ENCODE results near the gene LAMA5.

LAMA5 gene

GRCh38 chr20:62389601-62390087, 22.5 kb upstream of the LAMA5 start:
- TF ChIP-seq REST (IDR thresholded peaks at IDR 0.05; ENCODE audit: low read depth) (peak; percentile 58), USF1 (IDR thresholded peaks at IDR 0.05) (no peak), CEBPB (IDR thresholded peaks at IDR 0.05) (no peak), ZBTB7A (IDR thresholded peaks at IDR 0.05; ENCODE audit: low read depth) (no peak), YY1 (IDR thresholded peaks at IDR 0.05; ENCODE audit: low read depth) (no peak), TAF1 (IDR thresholded peaks at IDR 0.05; ENCODE audit: low read depth) (peak; percentile 24; the same call in 1 of the 2 replicates), TEAD4 (IDR thresholded peaks at IDR 0.05) (no peak), EP300 (IDR thresholded peaks at IDR 0.05; ENCODE audit: borderline replicate concordance) (no peak), EGR1 (IDR thresholded peaks at IDR 0.05) (no peak), RAD21 (IDR thresholded peaks at IDR 0.05; ENCODE audit: low read depth) (no peak), FOXM1 (IDR thresholded peaks at IDR 0.05; ENCODE audit: borderline replicate concordance, low read depth) (no peak), CREB1 (IDR thresholded peaks at IDR 0.05; ENCODE audit: low read depth) (no peak)
- TF ChIP-seq, protein P1, sequence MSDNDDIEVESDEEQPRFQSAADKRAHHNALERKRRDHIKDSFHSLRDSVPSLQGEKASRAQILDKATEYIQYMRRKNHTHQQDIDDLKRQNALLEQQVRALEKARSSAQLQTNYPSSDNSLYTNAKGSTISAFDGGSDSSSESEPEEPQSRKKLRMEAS (IDR thresholded peaks at IDR 0.05): no peak

DNA sequence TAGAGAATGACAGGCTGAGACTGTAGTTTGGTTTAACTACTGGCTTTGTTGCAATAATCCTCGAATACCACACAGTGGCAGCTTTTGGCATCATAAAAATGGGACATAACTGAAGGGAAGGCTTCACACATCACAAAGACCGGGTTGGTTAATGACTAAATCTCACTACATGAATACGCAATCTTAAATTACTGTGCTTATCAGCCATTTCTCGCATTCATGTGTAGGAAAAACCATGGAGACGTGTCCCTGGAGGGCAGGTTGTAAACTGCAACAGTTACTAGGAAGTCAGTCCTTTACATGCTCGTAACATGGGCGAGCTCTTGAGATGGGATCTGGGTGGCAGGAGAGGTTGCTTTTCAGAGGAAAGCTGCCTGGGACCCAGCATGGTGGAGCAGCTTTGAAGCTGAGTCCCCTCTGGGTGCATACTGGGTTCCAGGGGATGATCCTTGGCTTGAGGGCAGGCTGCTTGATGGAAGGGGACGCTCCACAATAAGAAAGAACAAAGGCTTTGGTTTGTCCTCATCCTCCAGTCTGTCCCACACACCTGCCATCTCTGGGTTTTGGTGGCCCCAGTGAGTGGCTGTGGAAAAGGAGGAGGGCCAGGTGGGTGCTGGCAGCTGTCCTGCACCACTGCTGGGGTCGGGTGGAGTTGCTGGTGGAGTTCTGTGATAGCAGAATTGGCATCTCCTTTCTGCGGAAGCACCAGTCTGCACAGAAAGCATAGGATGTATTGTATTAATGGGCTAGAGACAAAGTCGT, 21.9 kb upstream of the LAMA5 start:
- TF ChIP-seq EP300 (IDR thresholded peaks at IDR 0.05; ENCODE audit: borderline replicate concordance) (no peak), RAD21 (IDR thresholded peaks at IDR 0.05; ENCODE audit: low read depth) (no peak), YY1 (IDR thresholded peaks at IDR 0.05; ENCODE audit: low read depth) (no peak), CEBPB (IDR thresholded peaks at IDR 0.05) (no peak), NFIC (IDR thresholded peaks at IDR 0.05) (no peak), FOXM1 (IDR thresholded peaks at IDR 0.05; ENCODE audit: borderline replicate concordance, low read depth) (no peak), CREB1 (IDR thresholded peaks at IDR 0.05; ENCODE audit: low read depth) (no peak), TCF12 (IDR thresholded peaks at IDR 0.05; ENCODE audit: low read depth) (no peak), REST (IDR thresholded peaks at IDR 0.05; ENCODE audit: low read depth) (no peak), USF1 (IDR thresholded peaks at IDR 0.05) (no peak), ZBTB7A (IDR thresholded peaks at IDR 0.05; ENCODE audit: low read depth) (no peak), TAF1 (IDR thresholded peaks at IDR 0.05; ENCODE audit: low read depth) (no peak), EGR1 (IDR thresholded peaks at IDR 0.05) (no peak), TEAD4 (IDR thresholded peaks at IDR 0.05) (no peak)
- TF ChIP-seq, protein P1 (IDR thresholded peaks at IDR 0.05): no peak

DNA sequence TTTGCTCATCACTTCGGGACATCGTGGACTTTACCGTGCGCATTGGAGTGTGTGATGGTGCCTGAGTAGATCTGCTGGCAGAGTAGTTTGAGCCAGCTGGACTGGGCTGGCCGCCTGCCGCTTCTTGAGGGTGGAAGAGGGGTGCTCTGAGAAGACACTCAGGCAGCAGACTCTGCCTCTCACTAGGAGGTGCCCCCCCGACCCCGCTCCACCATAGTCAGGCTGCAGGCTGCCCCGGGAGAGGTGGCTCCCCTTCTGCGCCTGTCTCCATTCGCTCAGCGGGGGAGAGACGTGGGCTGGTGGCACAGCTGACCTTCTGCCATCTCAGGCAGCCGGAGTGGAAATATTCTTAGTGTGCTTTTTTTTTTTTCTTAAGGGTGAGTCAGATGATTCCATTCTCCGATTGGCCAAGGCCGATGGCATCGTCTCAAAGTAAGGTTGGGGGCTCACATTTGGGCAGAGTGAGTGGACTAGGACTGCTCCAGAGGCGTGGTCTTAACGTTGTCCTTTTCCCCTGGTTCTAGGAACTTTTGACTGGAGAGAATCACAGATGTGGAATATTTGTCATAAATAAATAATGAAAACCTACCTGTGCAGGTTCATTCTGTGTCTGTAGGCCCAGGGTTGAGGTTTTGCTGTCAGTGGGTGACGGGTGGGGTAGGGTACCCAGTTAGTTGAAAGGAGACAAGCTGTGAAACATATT, 21.0 kb upstream of the LAMA5 start:
- TF ChIP-seq NFIC (IDR thresholded peaks at IDR 0.05) (no peak), ZBTB7A (IDR thresholded peaks at IDR 0.05; ENCODE audit: low read depth) (no peak), USF1 (IDR thresholded peaks at IDR 0.05) (no peak), EGR1 (IDR thresholded peaks at IDR 0.05) (no peak), FOXM1 (IDR thresholded peaks at IDR 0.05; ENCODE audit: borderline replicate concordance, low read depth) (no peak), EP300 (IDR thresholded peaks at IDR 0.05; ENCODE audit: borderline replicate concordance) (no peak), CEBPB (IDR thresholded peaks at IDR 0.05) (no peak), YY1 (IDR thresholded peaks at IDR 0.05; ENCODE audit: low read depth) (no peak), TCF12 (IDR thresholded peaks at IDR 0.05; ENCODE audit: low read depth) (no peak), REST (IDR thresholded peaks at IDR 0.05; ENCODE audit: low read depth) (no peak), CREB1 (IDR thresholded peaks at IDR 0.05; ENCODE audit: low read depth) (no peak), RAD21 (IDR thresholded peaks at IDR 0.05; ENCODE audit: low read depth) (no peak)
- TF ChIP-seq, protein P1 (IDR thresholded peaks at IDR 0.05): no peak
